Neural cell (in vitro differentiated cells): ENCODE results near the gene NRXN2.

Source experiments
- CTCF ChIP-seq: fragments of 450-650 bp; IDR thresholded peaks from 2 replicates; pipeline ENCODE4 v1.5.1; 2014; ENCODE audit warnings: antibody characterized with exemption, mild to moderate bottlenecking, moderate library complexity; ENCODE audit not compliant: poor library complexity, severe bottlenecking
- EP300 ChIP-seq: fragments of 450-650 bp; conservative IDR thresholded peaks from 2 replicates; pipeline ENCODE4 v1.6.1; 2014; ENCODE audit warnings: antibody characterized with exemption, mild to moderate bottlenecking, moderate library complexity; ENCODE audit not compliant: poor library complexity, severe bottlenecking
- POLR2AphosphoS5 ChIP-seq: IDR thresholded peaks from 2 replicates; pipeline ENCODE4 v1.6.1; 2012
- RAD21 ChIP-seq: fragments of 450-650 bp; conservative IDR thresholded peaks from 2 replicates; pipeline ENCODE4 v1.6.1; 2014; ENCODE audit warnings: antibody characterized with exemption, mild to moderate bottlenecking, moderate library complexity

GRCh38 chr11:64764040-64764611, 41.1 kb upstream of the NRXN2 start:
- TF ChIP-seq RAD21, result no peak
- TF ChIP-seq CTCF, result no peak
- TF ChIP-seq EP300, result no peak
- TF ChIP-seq POLR2AphosphoS5, result no peak
